Breast epithelium (tissue), 3 donors: ENCODE measurements around the gene MCM3AP.

Source experiments
- CTCF ChIP-seq, 3 donors: fragments of 450-650 bp; IDR thresholded peaks; one replicate each; pipeline ENCODE4 v1.5.1; 2016 to 2017; ENCODE audit warnings: antibody characterized with exemption in 3 of 3, mild to moderate bottlenecking in 3 of 3, moderate library complexity in 3 of 3
- POLR2A ChIP-seq: fragments of 450-650 bp; IDR thresholded peaks from one replicate; pipeline ENCODE4 v1.6.1; 2016; ENCODE audit warnings: antibody characterized with exemption, mild to moderate bottlenecking, moderate library complexity
- POLR2AphosphoS5 ChIP-seq, 3 donors: sonication (generic); formaldehyde crosslinking; IDR thresholded peaks; one replicate each; pipeline ENCODE4 v1.6.1; 2017; ENCODE audit warnings: antibody characterized with exemption in 3 of 3

DNA sequence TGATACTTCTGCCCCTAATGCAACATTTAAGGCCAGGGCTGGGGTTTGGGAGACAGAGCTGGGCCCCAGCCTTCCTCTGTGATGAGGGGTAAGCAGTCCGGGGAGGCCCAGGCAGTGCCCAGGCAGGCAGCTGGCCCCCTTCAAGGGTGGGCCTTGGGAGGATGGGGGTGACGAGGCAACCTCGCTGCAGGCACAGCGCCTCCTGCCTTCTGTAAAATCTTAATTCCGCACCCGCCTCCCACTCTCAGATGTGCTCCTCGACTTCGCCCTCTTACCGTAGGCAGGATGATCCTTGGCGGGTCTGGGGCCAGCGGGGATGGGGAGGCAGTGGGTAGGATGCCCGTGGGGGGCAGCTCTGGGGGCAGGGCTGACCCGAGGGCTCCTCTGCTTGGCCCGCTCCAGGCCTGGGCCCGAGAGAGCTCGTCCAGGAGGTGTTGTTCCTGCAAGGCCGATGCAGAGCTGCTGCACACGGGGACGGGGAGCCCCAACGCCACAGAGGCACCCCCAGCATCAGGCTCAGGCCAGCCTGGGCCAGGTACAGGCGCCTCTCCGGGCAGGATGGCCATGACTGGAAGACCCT is 29.1 kb upstream of the MCM3AP start:
- TF ChIP-seq CTCF (IDR thresholded peaks at IDR 0.05) (no peak), POLR2A (no peak), POLR2AphosphoS5 (IDR thresholded peaks at IDR 0.05) (no peak)
